HG03469 (cell line): ENCODE measurements around the gene SEMA6B.
"Not testable (repeated sequence)": the region's sequence is repeated elsewhere in the genome, so short reads cannot be mapped to it uniquely, and the experiment has no call there.

ENCODE experiments used
- ATAC-seq: cut with Tn5 transposase; IDR thresholded peaks from one replicate; pipeline ENCODE4 v1.9.1; 2021; ENCODE audit warnings: mild to moderate bottlenecking, moderate library complexity, moderate number of reproducible peaks; ENCODE audit not compliant: unreplicated experiment

SEMA6B gene

DNA sequence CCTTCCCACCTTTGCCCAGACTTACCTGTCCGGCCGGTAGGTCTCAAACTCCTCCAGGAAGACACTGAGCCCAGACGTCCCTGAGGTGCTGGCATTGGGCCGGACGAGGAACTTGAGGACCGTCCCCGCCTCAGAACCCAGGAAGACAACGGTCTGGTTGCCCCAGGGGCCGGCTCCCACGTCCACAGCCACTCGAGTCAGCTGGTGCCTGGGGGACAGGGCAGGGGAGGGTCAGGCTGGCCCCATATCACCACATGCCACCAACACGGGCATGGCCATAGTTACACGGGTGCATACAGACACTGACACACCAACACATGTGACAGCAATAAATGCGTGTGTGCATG lies 11.3 kb downstream of the SEMA6B start:
- ATAC-seq, result no peak

DNA sequence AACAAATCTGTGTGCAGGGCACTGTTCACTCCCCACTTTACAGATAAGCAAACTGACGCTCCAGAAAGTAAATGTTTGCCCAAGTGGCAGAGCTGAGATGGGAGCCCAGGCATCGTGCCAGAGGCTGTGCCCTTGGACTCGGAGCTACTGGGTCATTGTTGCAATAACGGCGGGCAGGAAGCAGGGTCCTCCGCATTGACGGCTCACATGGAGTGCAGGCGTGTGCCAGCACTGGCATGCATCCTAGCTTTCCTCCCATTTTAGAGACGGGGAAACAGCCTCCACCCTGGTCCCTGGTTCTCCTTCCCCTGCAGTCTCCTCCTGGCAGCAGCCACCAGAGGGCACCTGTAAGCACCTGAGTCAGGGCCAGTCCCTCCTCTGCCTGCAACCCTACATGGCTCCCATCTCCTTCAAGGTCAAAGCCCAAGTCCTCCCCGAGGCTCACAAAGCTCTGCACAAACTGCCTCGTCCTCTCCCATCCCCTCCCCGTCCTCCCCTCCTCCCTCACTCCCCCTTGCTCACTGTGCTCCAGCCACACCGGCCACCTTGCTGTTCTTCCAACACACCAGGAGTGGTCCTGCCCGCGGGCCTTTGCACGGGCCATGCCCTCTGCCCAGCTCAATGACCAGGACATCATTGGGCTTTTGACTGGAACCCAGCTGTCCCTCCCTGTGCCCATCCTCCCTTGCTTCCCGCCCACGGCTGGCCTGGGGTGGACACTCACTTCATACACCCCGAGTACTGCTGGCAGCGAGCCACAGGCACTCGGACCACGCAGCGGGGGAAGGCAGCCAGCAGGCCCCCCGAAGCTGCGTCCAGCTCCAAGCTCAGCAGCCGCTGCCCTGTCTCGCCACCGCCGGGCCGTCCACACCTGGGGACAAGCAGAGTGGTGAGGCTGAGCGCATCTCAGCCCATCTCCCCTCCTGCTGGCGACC lies 11.9 kb downstream of the SEMA6B start:
- no peak for ATAC-seq

GRCh38 chr19:4543842-4544647 lies 15.4 kb downstream of the SEMA6B start:
- ATAC-seq, result no peak

DNA sequence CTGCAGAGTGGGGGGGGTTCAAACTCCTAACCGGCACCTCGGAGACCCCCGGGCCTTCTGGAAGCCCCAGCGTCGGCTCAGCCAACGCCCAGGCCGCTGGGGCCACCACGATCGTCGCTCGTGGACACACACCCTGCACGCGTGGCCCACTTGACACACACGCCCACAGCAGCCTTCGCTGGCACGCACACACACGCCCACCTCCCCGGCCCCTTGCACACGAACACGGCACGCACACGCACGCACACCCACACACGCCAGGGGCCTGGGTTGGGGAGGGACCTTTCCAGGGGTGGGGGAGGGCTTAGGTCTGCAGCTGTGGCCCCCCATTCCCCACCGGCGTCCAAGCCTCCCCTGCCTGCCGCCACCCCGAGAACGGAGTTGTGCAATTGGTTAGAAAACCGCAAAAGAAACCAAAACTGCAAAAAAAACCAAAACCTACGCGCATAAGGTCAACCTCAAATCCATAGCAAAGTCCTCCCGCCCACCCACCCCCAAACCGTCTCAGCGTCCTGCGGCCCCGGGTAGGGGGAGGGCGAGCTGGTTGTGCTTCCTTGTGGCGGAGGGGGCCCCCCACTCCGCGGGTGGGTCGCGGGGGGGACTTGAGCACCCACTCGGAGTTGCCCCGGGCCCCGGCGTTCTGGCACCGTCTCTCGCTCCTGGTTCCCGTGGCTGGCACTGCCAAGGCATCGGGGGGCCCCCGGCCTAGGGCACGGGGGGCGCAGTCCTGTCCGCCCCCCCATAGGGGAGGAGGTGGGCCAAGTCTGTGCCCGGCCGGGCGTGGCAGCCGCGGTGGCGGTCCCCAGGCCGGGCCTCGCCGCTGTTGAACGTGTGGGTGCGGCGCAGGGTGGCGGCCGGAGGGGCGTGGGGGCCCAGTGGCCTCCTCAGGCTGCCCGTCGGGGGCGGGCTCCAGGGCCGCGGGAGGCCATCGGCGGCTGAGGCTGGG lies 16.3 kb downstream of the SEMA6B start:
- ATAC-seq, result no peak

- ATAC-seq, result not testable (repeated sequence)
These were observed 17.7 kb downstream of the SEMA6B start for GRCh38 chr19:4541806-4542145.

- no peak for ATAC-seq
These were observed 18.2 kb downstream of the SEMA6B start for GRCh38 chr19:4541114-4541805.

DNA sequence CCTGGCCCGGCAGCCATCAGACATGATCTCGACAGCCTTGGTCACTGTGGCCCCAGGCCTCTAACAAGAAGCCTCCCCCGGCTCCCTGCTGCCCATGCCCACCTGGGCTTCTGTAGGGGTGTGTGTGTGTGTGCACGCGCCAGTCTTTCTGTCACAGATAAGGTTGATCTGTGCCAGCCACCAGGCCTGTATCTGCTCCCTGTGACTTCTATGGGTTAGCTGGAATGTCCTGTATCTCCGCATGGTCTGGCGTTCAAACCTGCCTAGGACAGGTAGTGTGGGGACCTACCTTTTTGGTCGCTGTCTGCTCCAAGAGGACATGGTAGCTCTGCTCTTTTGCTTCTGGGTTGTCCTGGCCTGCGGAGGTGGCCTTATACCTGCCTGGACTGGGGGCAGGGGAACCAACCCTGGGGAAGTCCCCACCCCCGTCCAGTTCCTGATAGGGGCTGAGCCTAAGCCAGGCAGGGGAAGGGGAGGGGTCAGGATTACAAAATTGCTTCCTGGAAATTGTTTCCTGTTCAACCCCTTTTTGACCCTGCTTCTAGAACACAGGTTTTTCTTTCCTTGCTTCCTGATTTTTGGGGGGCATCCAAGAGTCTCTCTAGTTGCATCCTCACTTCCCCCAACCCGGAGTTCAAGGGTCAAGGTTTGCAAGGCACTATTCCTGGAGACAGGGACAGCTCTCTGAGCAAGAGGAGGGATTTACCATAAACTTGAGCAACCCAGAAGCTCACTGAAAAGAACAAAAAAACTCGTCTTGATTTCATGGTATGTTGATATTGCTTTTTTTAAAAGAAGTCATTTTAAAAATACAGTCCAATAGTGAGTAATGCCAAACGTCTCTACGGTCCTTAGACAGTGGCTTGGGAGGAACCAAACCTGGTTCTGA lies 19.5 kb downstream of the SEMA6B start, which contains the start of gene LRG1:
Gene LRG1, minus strand, starts transcription at position 344 of the 889 bp plus-strand sequence. Its CDS starts 23 bp downstream, at position 321.
- no peak for ATAC-seq

DNA sequence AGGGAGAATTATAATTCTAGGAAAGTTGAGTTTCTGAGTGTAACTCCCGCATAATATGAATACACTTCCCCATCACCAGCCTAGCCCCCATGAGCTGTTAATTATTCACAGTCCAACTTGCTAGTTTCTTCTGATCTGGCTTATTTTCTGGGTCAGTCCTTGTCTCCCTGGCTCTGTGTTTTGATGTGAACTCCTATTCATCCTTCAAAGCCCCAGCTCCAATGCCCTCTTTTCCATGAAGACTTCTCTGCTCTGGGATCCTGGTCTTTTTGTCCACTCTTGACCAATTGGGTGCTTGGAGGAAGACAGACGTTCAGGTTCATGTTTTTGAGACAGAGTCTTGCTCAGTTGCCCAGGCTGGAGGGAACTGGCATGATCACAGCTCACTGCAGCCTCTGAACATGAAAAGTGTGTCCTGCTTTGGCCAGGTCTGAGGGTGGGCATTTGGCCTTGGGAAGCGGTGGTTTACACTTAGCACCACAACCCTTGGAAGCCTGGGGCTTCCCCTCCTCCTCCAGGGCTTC lies 20.3 kb downstream of the SEMA6B start:
- no peak for ATAC-seq

GRCh38 chr19:4538601-4538954 lies 20.9 kb downstream of the SEMA6B start:
- no peak for ATAC-seq

GRCh38 chr19:4537953-4538600 lies 21.4 kb downstream of the SEMA6B start:
- no peak for ATAC-seq

- ATAC-seq, result no peak
These were observed 22.7 kb downstream of the SEMA6B start for GRCh38 chr19:4536798-4537197.

- no peak for ATAC-seq
These were observed 24.4 kb downstream of the SEMA6B start, which contains the start of gene PLIN5 for GRCh38 chr19:4534836-4535658. PLIN5 (minus strand) TSS chr19:4535224; CDS start chr19:4534074, 1,150 bp downstream.

GRCh38 chr19:4533835-4534424 lies 25.6 kb downstream of the SEMA6B start:
- no peak for ATAC-seq

GRCh38 chr19:4533334-4533733 lies 26.1 kb downstream of the SEMA6B start:
- no peak for ATAC-seq

DNA sequence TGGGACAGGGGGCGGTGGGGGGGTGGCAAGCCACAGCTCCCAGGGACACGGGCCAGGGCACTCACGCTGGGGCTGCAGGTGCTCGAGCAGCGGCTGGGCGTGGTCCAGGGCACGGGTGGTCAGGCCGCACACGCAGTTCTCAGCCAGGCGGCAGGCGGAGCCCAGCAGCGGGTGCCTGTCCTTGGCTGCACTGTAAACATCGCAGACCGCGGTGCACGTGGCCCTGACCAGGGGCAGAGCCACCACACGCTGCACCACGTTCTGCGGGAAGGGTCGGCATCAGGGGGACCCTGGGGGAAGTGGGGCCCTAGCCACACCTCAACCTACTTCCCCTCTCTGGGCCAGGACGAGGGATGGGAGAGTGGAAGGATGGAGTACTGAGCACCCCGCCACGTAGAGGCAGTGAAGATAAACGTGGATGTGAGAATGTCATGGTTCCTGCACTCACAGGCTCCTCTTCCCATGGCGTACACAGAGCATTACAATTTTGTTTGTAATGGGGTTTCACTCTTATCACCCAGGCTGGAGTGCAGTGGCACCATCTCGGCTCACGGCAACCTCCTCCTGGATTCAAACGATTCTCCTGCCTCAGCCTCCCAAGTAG lies 27.8 kb downstream of the SEMA6B start:
- no peak for ATAC-seq

DNA sequence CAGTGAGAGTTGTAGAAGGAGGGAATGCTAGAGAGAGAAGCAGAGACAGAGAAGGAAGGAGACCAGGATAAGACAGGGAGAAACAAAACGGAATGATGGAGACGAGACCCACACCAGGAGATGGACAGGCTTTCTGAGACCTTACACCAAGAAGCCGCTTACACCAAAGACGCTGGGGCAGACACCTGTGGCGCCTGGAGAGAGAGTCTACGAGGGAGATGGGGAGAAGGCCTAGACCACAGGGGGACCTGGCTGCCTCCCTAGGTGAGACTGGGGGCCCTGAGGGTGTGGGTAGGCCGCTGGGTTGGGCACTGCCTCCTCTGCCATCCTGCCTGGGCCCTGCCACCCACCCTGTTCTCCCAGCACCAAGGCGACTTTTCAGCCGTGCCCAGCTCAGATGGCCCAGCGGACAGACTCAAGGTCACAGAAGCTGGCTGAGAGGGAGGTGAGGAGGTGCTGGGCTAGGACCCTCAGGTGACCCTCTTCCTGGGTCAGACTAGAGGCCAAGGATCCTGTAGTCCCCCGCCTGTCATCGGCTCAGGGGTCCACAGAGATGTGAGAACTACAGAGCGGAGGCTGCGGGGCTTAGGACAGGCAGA lies 29.5 kb downstream of the SEMA6B start:
- ATAC-seq, result no peak
